HEK293T (cell line): ENCODE results near the gene IGSF3.

ENCODE experiments used
- CTCF ChIA-PET: fragments of 350-600 bp; formaldehyde crosslinking; extraction: SDS; loops from one replicate; lab custom pipeline; 2021; ENCODE audit warnings: antibody characterized with exemption, inconsistent platforms; lab: Yijun Ruan, JAX
- POLR2A ChIA-PET: fragments of 350-600 bp; formaldehyde crosslinking; extraction: SDS; loops from one replicate; lab custom pipeline; 2020; ENCODE audit warnings: antibody characterized with exemption, inconsistent platforms; lab: Yijun Ruan, JAX
- DNase-seq: peaks from one replicate; pipeline ENCODE4 v3.0.0; 2012; ENCODE audit warnings: mixed read lengths; ENCODE audit errors: extremely low spot score
- ARNT ChIP-seq: fragments of 450-650 bp; IDR thresholded peaks from 2 replicates; pipeline ENCODE4 v1.6.1; 2017; ENCODE audit warnings: mild to moderate bottlenecking
- BHLHE40 ChIP-seq: fragments of 450-650 bp; IDR thresholded peaks from 2 replicates; pipeline ENCODE4 v1.6.1; 2016; ENCODE audit warnings: mild to moderate bottlenecking, moderate library complexity, borderline replicate concordance
- CTBP1 ChIP-seq: fragments of 450-650 bp; IDR thresholded peaks from 2 replicates; pipeline ENCODE4 v1.6.1; 2016; ENCODE audit warnings: borderline replicate concordance
- ELF4 ChIP-seq: fragments of 450-650 bp; IDR thresholded peaks from 2 replicates; pipeline ENCODE4 v1.6.1; 2017; ENCODE audit warnings: antibody characterized with exemption
- FOXA1 ChIP-seq: fragments of 450-650 bp; IDR thresholded peaks from 2 replicates; pipeline ENCODE4 v1.6.1; 2016; ENCODE audit warnings: mild to moderate bottlenecking
- FOXK2 ChIP-seq: fragments of 450-650 bp; IDR thresholded peaks from 2 replicates; pipeline ENCODE4 v1.6.1; 2016; ENCODE audit warnings: mild to moderate bottlenecking
- FOXM1 ChIP-seq: fragments of 450-650 bp; IDR thresholded peaks from 2 replicates; pipeline ENCODE4 v1.6.1; 2017; ENCODE audit warnings: mild to moderate bottlenecking, borderline replicate concordance
- HDGF ChIP-seq: fragments of 450-650 bp; IDR thresholded peaks from 2 replicates; pipeline ENCODE4 v1.6.1; 2017; ENCODE audit warnings: antibody characterized with exemption, borderline replicate concordance
- L3MBTL2 ChIP-seq: fragments of 450-650 bp; conservative IDR thresholded peaks from 2 replicates; pipeline ENCODE4 v1.6.1; 2016; ENCODE audit warnings: mild to moderate bottlenecking
- LEF1 ChIP-seq: fragments of 450-650 bp; IDR thresholded peaks from 2 replicates; pipeline ENCODE4 v1.6.1; 2017; ENCODE audit warnings: mild to moderate bottlenecking, borderline replicate concordance
- NFRKB ChIP-seq: fragments of 450-650 bp; IDR thresholded peaks from 2 replicates; pipeline ENCODE4 v1.6.1; 2016; ENCODE audit warnings: mild to moderate bottlenecking, moderate library complexity
- SP1 ChIP-seq: fragments of 450-650 bp; IDR thresholded peaks from 2 replicates; pipeline ENCODE4 v1.6.1; 2017
- SUZ12 ChIP-seq: fragments of 450-650 bp; IDR thresholded peaks from 2 replicates; pipeline ENCODE4 v1.6.1; 2016; ENCODE audit warnings: mild to moderate bottlenecking
- TARDBP ChIP-seq: fragments of 450-650 bp; IDR thresholded peaks from 2 replicates; pipeline ENCODE4 v1.6.1; 2016
- ZNF384 ChIP-seq: fragments of 450-650 bp; IDR thresholded peaks from 2 replicates; pipeline ENCODE4 v1.6.1; 2016
- TF ChIP-seq, protein P1 (sequence below): fragments of 450-650 bp; IDR thresholded peaks from 2 replicates; pipeline ENCODE4 v1.6.1; 2016

Gene IGSF3

DNA sequence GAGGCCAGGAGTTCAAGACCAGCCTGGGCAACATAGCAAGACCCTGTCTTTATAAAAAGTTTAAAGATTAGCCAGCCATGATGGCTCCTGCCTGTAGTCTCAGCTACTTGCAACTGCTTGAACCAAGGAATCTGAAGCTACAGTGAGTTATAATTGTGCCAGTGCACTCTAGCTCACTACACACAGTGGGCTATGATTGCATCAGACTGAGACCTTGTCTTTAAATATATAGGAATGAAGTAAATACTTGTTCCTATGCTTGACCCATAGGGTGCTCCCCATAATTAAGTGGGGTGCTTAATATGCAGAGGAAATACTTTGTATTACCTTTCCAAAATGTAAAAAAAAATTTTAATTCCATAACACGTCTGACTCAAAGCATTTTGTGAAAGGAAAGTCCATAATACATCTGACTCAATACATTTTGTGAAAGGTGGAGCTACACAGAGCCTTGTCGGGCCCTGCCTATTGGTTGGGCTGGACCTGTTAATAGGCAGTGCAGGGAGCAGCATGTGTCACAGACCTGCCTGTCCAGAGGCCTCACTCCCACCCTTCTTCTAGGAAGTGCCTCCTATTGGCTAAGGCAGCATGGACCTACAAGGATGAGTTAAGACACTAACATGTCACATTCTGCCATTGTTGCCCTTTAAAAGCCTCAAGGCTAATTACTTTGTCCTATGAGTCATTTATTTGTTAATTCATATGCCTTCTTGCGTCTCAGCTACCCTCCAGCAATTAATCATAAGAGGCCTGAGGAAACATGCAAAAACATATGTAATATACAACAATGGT lies 130.3 kb downstream of the IGSF3 start:
- no peak for DNase-seq
- POLR2A ChIA-PET: no interaction called here
- CTCF ChIA-PET: no interaction called here
- TF ChIP-seq BHLHE40: no peak
- TF ChIP-seq LEF1: no peak
- TF ChIP-seq ZNF384: no peak

DNA sequence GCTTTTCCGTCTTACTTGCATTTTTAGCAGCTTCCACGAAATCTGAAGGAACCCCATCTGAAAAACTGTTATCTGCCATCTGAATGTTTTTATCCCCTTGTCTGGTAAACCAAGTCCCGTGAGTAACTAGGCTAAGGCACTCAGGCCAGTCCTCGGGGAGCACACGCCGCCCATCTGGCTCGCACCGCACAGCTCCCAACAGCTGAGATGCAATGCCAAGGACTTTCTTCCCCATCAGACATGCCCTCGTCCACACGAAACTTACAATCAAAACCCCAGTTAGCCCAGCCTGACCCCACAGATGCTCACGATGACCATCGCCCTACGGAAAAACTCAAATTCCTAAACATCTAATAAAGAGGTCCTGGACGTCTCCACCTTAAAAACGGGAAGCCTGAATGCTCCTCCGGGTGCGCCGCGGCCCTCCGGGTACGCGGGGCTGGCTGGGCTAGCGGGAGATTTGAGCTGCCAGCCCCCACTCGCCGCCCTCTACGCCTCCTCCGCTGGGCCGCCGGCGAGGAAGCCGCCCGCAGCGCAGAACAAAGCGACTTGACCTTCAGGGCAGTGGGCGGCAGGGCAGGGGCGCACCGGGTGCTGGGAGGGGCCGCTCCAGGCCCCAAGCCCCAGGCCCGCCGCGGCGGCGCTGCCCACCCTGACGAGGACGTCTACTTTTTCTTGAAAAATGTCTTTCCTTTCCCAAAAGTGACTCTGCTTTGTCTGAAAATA lies 133.4 kb downstream of the IGSF3 start:
- no peak for DNase-seq
- ChIA-PET CTCF (no interaction called here), POLR2A (no interaction called here)
- no peak for TF ChIP-seq LEF1

- no peak for DNase-seq
- ChIA-PET POLR2A (no interaction called here), CTCF (no interaction called here)
- TF ChIP-seq LEF1 (no peak), SP1 (no peak), NFRKB (no peak), FOXK2 (no peak), ELF4 (no peak), ZNF384 (no peak), ARNT (no peak), CTBP1 (no peak), TARDBP (no peak), FOXA1 (no peak), SUZ12 (no peak), HDGF (no peak), BHLHE40 (no peak), L3MBTL2 (no peak), FOXM1 (no peak)
- TF ChIP-seq, protein P1, sequence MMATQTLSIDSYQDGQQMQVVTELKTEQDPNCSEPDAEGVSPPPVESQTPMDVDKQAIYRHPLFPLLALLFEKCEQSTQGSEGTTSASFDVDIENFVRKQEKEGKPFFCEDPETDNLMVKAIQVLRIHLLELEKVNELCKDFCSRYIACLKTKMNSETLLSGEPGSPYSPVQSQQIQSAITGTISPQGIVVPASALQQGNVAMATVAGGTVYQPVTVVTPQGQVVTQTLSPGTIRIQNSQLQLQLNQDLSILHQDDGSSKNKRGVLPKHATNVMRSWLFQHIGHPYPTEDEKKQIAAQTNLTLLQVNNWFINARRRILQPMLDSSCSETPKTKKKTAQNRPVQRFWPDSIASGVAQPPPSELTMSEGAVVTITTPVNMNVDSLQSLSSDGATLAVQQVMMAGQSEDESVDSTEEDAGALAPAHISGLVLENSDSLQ: no peak
Measured at GRCh38 chr1:116533429-116533820, 134.1 kb downstream of the IGSF3 start.

GRCh38 chr1:116532671-116533428 lies 134.7 kb downstream of the IGSF3 start:
- DNase-seq: no peak
- TF ChIP-seq FOXK2: no peak
- no peak for TF ChIP-seq FOXA1
- no peak for TF ChIP-seq SUZ12
- TF ChIP-seq TARDBP: no peak
- TF ChIP-seq CTBP1: no peak
- TF ChIP-seq NFRKB: no peak
- CTCF ChIA-PET: no interaction called here
- POLR2A ChIA-PET: no interaction called here

- no peak for TF ChIP-seq ZNF384
- DNase-seq: no peak
- ChIA-PET POLR2A (no interaction called here), CTCF (no interaction called here)
Measured at GRCh38 chr1:116531917-116532316, 135.6 kb downstream of the IGSF3 start.

DNA sequence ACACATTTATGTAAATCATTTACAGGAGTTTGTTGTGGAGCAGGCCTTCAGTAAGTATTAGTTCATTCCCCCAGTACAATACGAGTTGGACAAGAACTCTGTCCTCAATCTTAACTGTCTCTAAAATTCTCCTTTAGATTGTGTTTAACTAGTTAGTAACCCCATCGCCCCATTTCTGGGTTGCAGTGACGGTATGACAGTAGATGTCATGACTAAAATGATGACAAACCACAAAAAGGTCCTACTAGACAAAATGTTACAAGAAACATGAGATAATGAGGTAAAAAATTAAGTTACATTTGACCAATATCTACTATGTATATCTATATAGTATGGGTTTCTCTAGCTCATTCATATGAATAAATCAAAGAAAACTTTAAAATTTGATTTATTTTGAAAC lies 137.9 kb downstream of the IGSF3 start:
- TF ChIP-seq ELF4 (no peak), NFRKB (no peak), ZNF384 (no peak), ARNT (no peak), CTBP1 (no peak), SP1 (no peak), SUZ12 (no peak), BHLHE40 (no peak), FOXA1 (no peak), FOXM1 (no peak), L3MBTL2 (no peak), LEF1 (no peak), FOXK2 (no peak)
- TF ChIP-seq, protein P1: no peak
- ChIA-PET POLR2A (no interaction called here), CTCF (no interaction called here)
- DNase-seq: no peak

- POLR2A ChIA-PET: no interaction called here
- DNase-seq: no peak
- CTCF ChIA-PET: no interaction called here
- TF ChIP-seq L3MBTL2: no peak
- no peak for TF ChIP-seq TARDBP
- TF ChIP-seq CTBP1: no peak
- TF ChIP-seq FOXA1: no peak
- no peak for TF ChIP-seq HDGF
- no peak for TF ChIP-seq ZNF384
- TF ChIP-seq ELF4: no peak
- no peak for TF ChIP-seq NFRKB
- no peak for TF ChIP-seq FOXK2
- TF ChIP-seq LEF1: no peak
- no peak for TF ChIP-seq FOXM1
- TF ChIP-seq, protein P1: no peak
- no peak for TF ChIP-seq BHLHE40
- no peak for TF ChIP-seq ARNT
- no peak for TF ChIP-seq SP1
- TF ChIP-seq SUZ12: no peak
Measured at GRCh38 chr1:116529199-116529631, 138.3 kb downstream of the IGSF3 start.
